Panc1 (cell line): ENCODE measurements around the gene SLC43A1. TPM values are rescaled to one million over a fixed set of nuclear protein-coding genes. Genes with fewer than 3 reads are reported as not detected.

Experiments
- ATAC-seq: fragments of 200-7000 bp; cut with Tn5 transposase; 2 replicates; pipeline ENCODE4 v1.9.1; 2020; ENCODE audit warnings: mild to moderate bottlenecking, moderate library complexity
- BruUV-seq: library from RNA; stranded (reverse); fragments of 400-500 nt; replicated peaks from 2 replicates; lab custom pipeline; 2021; lab: Mats Ljungman, UMichigan
- CTCF ChIA-PET: fragments of 300-600 bp; sonication (Branson Sonifier 250); formaldehyde crosslinking; loops from one replicate; lab custom pipeline; 2022; ENCODE audit warnings: antibody characterized with exemption; lab: Charles Lee
- POLR2A ChIA-PET: fragments of 300-600 bp; sonication (Branson Sonifier 250); formaldehyde crosslinking; loops from one replicate; lab custom pipeline; 2022; ENCODE audit warnings: antibody characterized with exemption; lab: Charles Lee
- DNase-seq: peaks from one replicate; pipeline ENCODE4 v3.0.0-alpha.2; 2010; ENCODE audit warnings: low read depth, low spot score
- H3K27ac ChIP-seq: 2 replicates; pipeline ENCODE4 v1.5.1; 2011; ENCODE audit warnings: mild to moderate bottlenecking, low read length, inconsistent platforms
- H3K27me3 ChIP-seq: fragments of 200-500 bp; sonication (Bioruptor generic); 2 replicates; pipeline ENCODE4 v1.6.0; 2014; ENCODE audit warnings: low read length, inconsistent platforms; ENCODE audit not compliant: control insufficient read depth, insufficient read depth
- H3K36me3 ChIP-seq: fragments of 200-500 bp; sonication (Bioruptor generic); 2 replicates; pipeline ENCODE4 v1.5.1; 2014; ENCODE audit warnings: inconsistent platforms, mild to moderate bottlenecking, low read length, moderate library complexity; ENCODE audit not compliant: control insufficient read depth, insufficient read depth
- H3K4me1 ChIP-seq: 2 replicates; pipeline ENCODE4 v1.5.1; 2011; ENCODE audit warnings: inconsistent platforms, mild to moderate bottlenecking, low read length, moderate library complexity; ENCODE audit not compliant: control insufficient read depth, insufficient read depth
- H3K4me3 ChIP-seq, 2 experiments: 2 replicates each; pipeline ENCODE4 v1.5.1; 2011 to 2012; ENCODE audit warnings: low read depth in 2 of 2, low read length in 2 of 2, mild to moderate bottlenecking in 2 of 2, inconsistent platforms in 1 of 2, moderate library complexity in 1 of 2
- H3K9me3 ChIP-seq: fragments of 200-500 bp; sonication (Bioruptor generic); 2 replicates; pipeline ENCODE4 v1.5.1; 2014; ENCODE audit warnings: low read depth, mild to moderate bottlenecking, inconsistent platforms, low read length, moderate library complexity; ENCODE audit not compliant: control insufficient read depth, insufficient read depth
- POLR2AphosphoS5 ChIP-seq: IDR thresholded peaks from 2 replicates; pipeline ENCODE4 v1.6.1; 2012; ENCODE audit warnings: mild to moderate bottlenecking, low read depth, low read length, moderate library complexity
- SIN3A ChIP-seq: IDR thresholded peaks from 2 replicates; pipeline ENCODE4 v1.6.1; 2012; ENCODE audit warnings: low read depth, mild to moderate bottlenecking, low read length, moderate library complexity, borderline replicate concordance; ENCODE audit not compliant: insufficient read depth
- TCF7L2 ChIP-seq: IDR thresholded peaks from 2 replicates; pipeline ENCODE4 v1.6.1; 2011; ENCODE audit warnings: mild to moderate bottlenecking, low read depth, low read length, inconsistent platforms
- in situ Hi-C: cut with HindIII; loops from 2 replicates; pipeline ENCODE4 v1.10.0; 2016; ENCODE audit warnings: low sequenced_read_pairs, low pct_unique_long_range_greater_than_20kb
- intact Hi-C: fragments of 100-400 bp; cut with micrococcal nuclease; formaldehyde crosslinking; loops from one replicate; pipeline ENCODE4 v1.10.0; 2022; ENCODE audit not compliant: unreplicated experiment
- total RNA-seq: library from RNA; stranded (reverse); gene quantifications from one replicate; pipeline ENCODE4 v1.2.1, GENCODE V29; 2021; ENCODE audit not compliant: unreplicated experiment
- TF ChIP-seq, protein P1 (sequence below): fragments of 450-650 bp; IDR thresholded peaks from 2 replicates; pipeline ENCODE4 v1.5.1; 2017; ENCODE audit warnings: mild to moderate bottlenecking
- TF ChIP-seq, protein P2 (sequence below), 2 experiments: IDR thresholded peaks; 2 replicates each; pipeline ENCODE4 v1.6.1; 2011 to 2012; ENCODE audit warnings: low read depth in 2 of 2, control low read depth in 1 of 2, low read length in 1 of 2, mild to moderate bottlenecking in 1 of 2, moderate library complexity in 1 of 2; ENCODE audit not compliant: insufficient read depth in 1 of 2

SLC43A1 gene
- total RNA-seq, 1 experiment from 2014 or later = 2.0 TPM

DNA sequence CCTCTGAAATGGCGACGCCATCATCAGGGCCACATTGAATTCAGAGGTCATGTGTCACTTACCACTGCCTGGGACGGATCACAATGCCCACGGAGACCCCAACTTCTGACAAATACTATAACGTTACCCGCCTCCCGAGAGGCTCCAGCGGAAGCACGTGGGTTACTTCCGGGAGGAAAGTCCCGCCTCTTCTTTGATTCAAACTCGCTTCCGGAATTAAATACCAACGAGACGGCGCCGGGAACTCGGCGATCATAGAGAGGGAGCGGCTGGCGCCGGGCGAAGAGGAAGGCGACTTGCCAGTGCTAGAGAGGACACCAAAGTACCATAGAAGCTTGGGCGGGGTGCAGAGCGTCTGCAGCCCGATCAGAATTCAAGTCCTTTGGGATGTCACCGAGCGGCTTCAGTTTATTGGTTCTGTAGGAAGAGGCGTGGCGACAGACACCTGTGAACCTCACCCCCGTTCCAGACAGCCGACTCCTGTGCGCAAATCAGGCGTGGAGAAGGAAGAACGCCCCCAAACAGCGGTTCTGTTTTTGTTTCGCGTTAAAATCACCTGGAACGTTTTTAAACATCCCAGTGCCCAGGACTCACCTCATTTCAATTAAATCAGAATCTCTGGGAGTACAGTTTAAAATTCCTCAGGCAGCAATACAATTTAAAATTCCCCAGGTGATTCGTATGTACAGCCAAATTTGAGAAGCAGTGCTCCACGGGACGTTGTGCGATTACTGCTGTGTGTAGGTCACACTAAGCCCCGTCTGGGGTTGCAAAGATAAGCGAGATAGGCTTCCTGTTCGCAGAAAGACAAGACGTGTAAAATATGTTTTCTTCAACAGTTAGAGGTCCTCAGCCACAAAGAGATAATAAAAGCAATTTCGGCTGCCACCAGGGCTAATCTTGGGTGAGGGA lies 15.3 kb upstream of the SLC43A1 start, which contains the start of gene TIMM10:
Gene TIMM10, minus strand, starts transcription at position 159 of the 912 bp plus-strand sequence. CDS start 565 bp downstream, outside the sequence.
- no peaks in the 10 kb centered on the region for H3K27me3 ChIP-seq
- POLR2A ChIA-PET = no interaction called here
- peak within 1 kb of the TSS; percentile 75 to 99 for H3K4me3 ChIP-seq
- CTCF ChIA-PET = interaction anchor here (0.6 to 1.0 kb wide), 3 partner anchors 37 to 119 kb away, joined by 3 to 15 read pairs (median 5); partner anchors contain the start of gene YPEL4
- no peaks in the 10 kb centered on the region for H3K9me3 ChIP-seq
- in situ Hi-C loops (no loop called here), intact Hi-C loops (loop anchor here (1.0 kb wide), 2 partner anchors 74 to 110 kb away; no protein-coding TSS in a partner anchor)
- BruUV-seq = no TSS peak
- H3K27ac ChIP-seq = peak within 1 kb of the TSS; percentile 98
- TF ChIP-seq SIN3A = 0 out of 2 replicates have a peak, but pooled peaks have one; percentile 89
- peak; percentile 91 for TF ChIP-seq TCF7L2
- TF ChIP-seq, protein P1, sequence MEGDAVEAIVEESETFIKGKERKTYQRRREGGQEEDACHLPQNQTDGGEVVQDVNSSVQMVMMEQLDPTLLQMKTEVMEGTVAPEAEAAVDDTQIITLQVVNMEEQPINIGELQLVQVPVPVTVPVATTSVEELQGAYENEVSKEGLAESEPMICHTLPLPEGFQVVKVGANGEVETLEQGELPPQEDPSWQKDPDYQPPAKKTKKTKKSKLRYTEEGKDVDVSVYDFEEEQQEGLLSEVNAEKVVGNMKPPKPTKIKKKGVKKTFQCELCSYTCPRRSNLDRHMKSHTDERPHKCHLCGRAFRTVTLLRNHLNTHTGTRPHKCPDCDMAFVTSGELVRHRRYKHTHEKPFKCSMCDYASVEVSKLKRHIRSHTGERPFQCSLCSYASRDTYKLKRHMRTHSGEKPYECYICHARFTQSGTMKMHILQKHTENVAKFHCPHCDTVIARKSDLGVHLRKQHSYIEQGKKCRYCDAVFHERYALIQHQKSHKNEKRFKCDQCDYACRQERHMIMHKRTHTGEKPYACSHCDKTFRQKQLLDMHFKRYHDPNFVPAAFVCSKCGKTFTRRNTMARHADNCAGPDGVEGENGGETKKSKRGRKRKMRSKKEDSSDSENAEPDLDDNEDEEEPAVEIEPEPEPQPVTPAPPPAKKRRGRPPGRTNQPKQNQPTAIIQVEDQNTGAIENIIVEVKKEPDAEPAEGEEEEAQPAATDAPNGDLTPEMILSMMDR = no peak
- TF ChIP-seq POLR2AphosphoS5 = peak; percentile 72
- TF ChIP-seq, protein P2, sequence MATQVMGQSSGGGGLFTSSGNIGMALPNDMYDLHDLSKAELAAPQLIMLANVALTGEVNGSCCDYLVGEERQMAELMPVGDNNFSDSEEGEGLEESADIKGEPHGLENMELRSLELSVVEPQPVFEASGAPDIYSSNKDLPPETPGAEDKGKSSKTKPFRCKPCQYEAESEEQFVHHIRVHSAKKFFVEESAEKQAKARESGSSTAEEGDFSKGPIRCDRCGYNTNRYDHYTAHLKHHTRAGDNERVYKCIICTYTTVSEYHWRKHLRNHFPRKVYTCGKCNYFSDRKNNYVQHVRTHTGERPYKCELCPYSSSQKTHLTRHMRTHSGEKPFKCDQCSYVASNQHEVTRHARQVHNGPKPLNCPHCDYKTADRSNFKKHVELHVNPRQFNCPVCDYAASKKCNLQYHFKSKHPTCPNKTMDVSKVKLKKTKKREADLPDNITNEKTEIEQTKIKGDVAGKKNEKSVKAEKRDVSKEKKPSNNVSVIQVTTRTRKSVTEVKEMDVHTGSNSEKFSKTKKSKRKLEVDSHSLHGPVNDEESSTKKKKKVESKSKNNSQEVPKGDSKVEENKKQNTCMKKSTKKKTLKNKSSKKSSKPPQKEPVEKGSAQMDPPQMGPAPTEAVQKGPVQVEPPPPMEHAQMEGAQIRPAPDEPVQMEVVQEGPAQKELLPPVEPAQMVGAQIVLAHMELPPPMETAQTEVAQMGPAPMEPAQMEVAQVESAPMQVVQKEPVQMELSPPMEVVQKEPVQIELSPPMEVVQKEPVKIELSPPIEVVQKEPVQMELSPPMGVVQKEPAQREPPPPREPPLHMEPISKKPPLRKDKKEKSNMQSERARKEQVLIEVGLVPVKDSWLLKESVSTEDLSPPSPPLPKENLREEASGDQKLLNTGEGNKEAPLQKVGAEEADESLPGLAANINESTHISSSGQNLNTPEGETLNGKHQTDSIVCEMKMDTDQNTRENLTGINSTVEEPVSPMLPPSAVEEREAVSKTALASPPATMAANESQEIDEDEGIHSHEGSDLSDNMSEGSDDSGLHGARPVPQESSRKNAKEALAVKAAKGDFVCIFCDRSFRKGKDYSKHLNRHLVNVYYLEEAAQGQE (IDR thresholded peaks at IDR 0.05; ENCODE audit: insufficient read depth in 1 of 2, low read depth in 2 of 2, low read length in 1 of 2) = no peak
- H3K36me3 ChIP-seq = peaks cover 12% of the 10 kb centered on the region
- peak; percentile 100 for ATAC-seq
- peak; percentile 91 for DNase-seq
- peaks cover 13% of the 10 kb centered on the region for H3K4me1 ChIP-seq

DNA sequence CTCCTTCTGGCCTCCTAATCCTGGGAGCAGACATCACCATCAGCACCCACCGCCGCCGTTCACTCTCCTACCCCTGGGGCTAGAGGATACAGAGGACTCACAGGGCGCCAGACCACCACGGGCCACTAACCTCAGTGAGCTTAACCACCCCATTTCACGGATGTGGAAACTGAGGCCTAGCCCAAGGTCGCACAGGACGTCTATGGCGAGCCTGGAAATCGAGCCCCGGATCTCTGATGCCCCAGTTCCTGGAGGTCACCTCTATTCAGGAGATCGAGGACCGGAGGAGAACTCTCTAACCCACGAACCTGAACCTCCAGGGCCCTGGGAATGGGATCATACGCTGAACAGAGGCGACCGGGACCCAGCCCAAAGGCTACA lies 14.7 kb upstream of the SLC43A1 start:
- TF ChIP-seq, protein P1 = no peak
- TF ChIP-seq, protein P2 (IDR thresholded peaks at IDR 0.05; ENCODE audit: insufficient read depth in 1 of 2, low read depth in 2 of 2, low read length in 1 of 2) = no peak
- TF ChIP-seq SIN3A = no peak
- no peak for TF ChIP-seq TCF7L2
- TF ChIP-seq POLR2AphosphoS5 = no peak
- peak overlapping the region; percentile 75 to 99 for H3K4me3 ChIP-seq
- no TSS peak for BruUV-seq
- H3K36me3 ChIP-seq = peaks cover 12% of the 10 kb centered on the region
- H3K27me3 ChIP-seq = no peaks in the 10 kb centered on the region
- H3K4me1 ChIP-seq = peaks cover 13% of the 10 kb centered on the region
- ATAC-seq = peak; percentile 41
- intact Hi-C loops = loop anchor here (1.0 kb wide), 1 partner anchor 111 kb away; no protein-coding TSS in a partner anchor
- DNase-seq = no peak
- in situ Hi-C loops = no loop called here
- POLR2A ChIA-PET = no interaction called here
- CTCF ChIA-PET = no interaction called here
- no peaks in the 10 kb centered on the region for H3K9me3 ChIP-seq
- peak overlapping the region; percentile 98 for H3K27ac ChIP-seq
